HepG2 (cell line): Measurements from ENCODE around the gene TIA1. TPM values are rescaled to one million over a fixed set of nuclear protein-coding genes. Genes with fewer than 3 reads are reported as not detected.

Source experiments
- BRD4 ChIP-seq: sonication (generic); formaldehyde crosslinking; IDR thresholded peaks from 2 replicates; pipeline ENCODE4 v1.4.0; 2020; ENCODE audit warnings: missing genetic modification reagents
- HNRNPLL ChIP-seq: fragments of 200-400 bp; formaldehyde crosslinking; IDR thresholded peaks from 2 replicates; pipeline ENCODE4 v1.6.1; 2017; ENCODE audit warnings: mild to moderate bottlenecking, low read depth, low read length; ENCODE audit not compliant: poor library complexity, severe bottlenecking
- KAT2B ChIP-seq: fragments of 150-350 bp; IDR thresholded peaks from 2 replicates; pipeline ENCODE4 v1.6.1; 2014; ENCODE audit warnings: low read depth, low read length, borderline replicate concordance
- MAFF ChIP-seq: IDR thresholded peaks from 2 replicates; pipeline ENCODE4 v1.6.1; 2011; ENCODE audit warnings: low read depth, low read length, improper control_type of control experiment
- MNT ChIP-seq: fragments of 450-650 bp; IDR thresholded peaks from 2 replicates; pipeline ENCODE4 v1.6.1; 2016
- MTA3 ChIP-seq: sonication (generic); formaldehyde crosslinking; IDR thresholded peaks from 2 replicates; pipeline ENCODE4 v1.4.0; 2020; ENCODE audit warnings: missing genetic modification reagents
- NPAS2 ChIP-seq: sonication (generic); formaldehyde crosslinking; IDR thresholded peaks from 2 replicates; pipeline ENCODE4 v1.8.0; 2022; ENCODE audit warnings: mild to moderate bottlenecking, missing genetic modification reagents, borderline replicate concordance
- NR2F6 ChIP-seq, 2 experiments: IDR thresholded peaks; 2 replicates each; pipeline ENCODE4 v1.6.1; 2016; ENCODE audit warnings: antibody characterized with exemption in 1 of 2, mild to moderate bottlenecking in 1 of 2
- POGZ ChIP-seq: sonication (generic); formaldehyde crosslinking; IDR thresholded peaks from 2 replicates; pipeline ENCODE4 v1.4.0; 2020; ENCODE audit warnings: mild to moderate bottlenecking, missing genetic modification reagents
- RNF219 ChIP-seq: sonication (generic); formaldehyde crosslinking; IDR thresholded peaks from 2 replicates; pipeline ENCODE4 v1.5.0; 2020; ENCODE audit warnings: mild to moderate bottlenecking, missing genetic modification reagents
- SCMH1 ChIP-seq: sonication (generic); formaldehyde crosslinking; IDR thresholded peaks from 2 replicates; pipeline ENCODE4 v1.9.0; 2021; ENCODE audit warnings: missing genetic modification reagents, mild to moderate bottlenecking, borderline replicate concordance
- SMYD3 ChIP-seq: sonication (generic); formaldehyde crosslinking; IDR thresholded peaks from 2 replicates; pipeline ENCODE4 v1.8.1; 2023; ENCODE audit warnings: mild to moderate bottlenecking, missing genetic modification reagents
- SNAI1 ChIP-seq: sonication (generic); formaldehyde crosslinking; IDR thresholded peaks from 2 replicates; pipeline ENCODE4 v1.5.0; 2020; ENCODE audit warnings: mild to moderate bottlenecking, missing genetic modification reagents, borderline replicate concordance
- TIGD3 ChIP-seq: sonication (generic); formaldehyde crosslinking; IDR thresholded peaks from 2 replicates; pipeline ENCODE4 v1.5.1; 2020; ENCODE audit warnings: mild to moderate bottlenecking, missing genetic modification reagents, borderline replicate concordance
- YEATS2 ChIP-seq: sonication (generic); formaldehyde crosslinking; IDR thresholded peaks from 2 replicates; pipeline ENCODE4 v1.4.0; 2020; ENCODE audit warnings: missing genetic modification reagents, borderline replicate concordance
- YY1 ChIP-seq: IDR thresholded peaks from 2 replicates; pipeline ENCODE4 v1.6.1; 2011; ENCODE audit warnings: low read length, low read depth, moderate library complexity, mild to moderate bottlenecking; ENCODE audit not compliant: insufficient read depth, insufficient replicate concordance
- ZKSCAN5 ChIP-seq: sonication (generic); formaldehyde crosslinking; IDR thresholded peaks from 2 replicates; pipeline ENCODE4 v1.5.1; 2020; ENCODE audit warnings: mild to moderate bottlenecking, missing genetic modification reagents
- ZMYM4 ChIP-seq: sonication (generic); formaldehyde crosslinking; IDR thresholded peaks from 2 replicates; pipeline ENCODE4 v1.8.1; 2023; ENCODE audit warnings: mild to moderate bottlenecking, missing genetic modification reagents
- ZNF34 ChIP-seq: sonication (generic); formaldehyde crosslinking; IDR thresholded peaks from 2 replicates; pipeline ENCODE4 v1.4.0; 2020; ENCODE audit warnings: mild to moderate bottlenecking, missing genetic modification reagents, borderline replicate concordance
- ZNF451 ChIP-seq: sonication (generic); formaldehyde crosslinking; IDR thresholded peaks from 2 replicates; pipeline ENCODE4 v1.5.0; 2020; ENCODE audit warnings: mild to moderate bottlenecking, missing genetic modification reagents
- ZNF691 ChIP-seq: sonication (generic); formaldehyde crosslinking; IDR thresholded peaks from 2 replicates; pipeline ENCODE4 v1.4.0; 2020; ENCODE audit warnings: missing genetic modification reagents, low read depth, mild to moderate bottlenecking, borderline replicate concordance
- polyA plus RNA-seq, 8 experiments: library from polyadenylated mRNA; depleted of rRNA in 3 of 8; stranded (reverse) in 7 of 8; unstranded in 1 of 8; fragments of >200 nt; fragmentation: Illumina TruSeq in 4 of 8; extraction: Trizol in 4 of 8; gene quantifications; 2 replicates each; pipeline versions ENCODE4 v1.2.1 to v1.2.3, GENCODE V29; 2011 to 2016; ENCODE audit warnings: low read depth in 4 of 8, missing spikeins in 1 of 8, mixed read lengths in 1 of 8; ENCODE audit not compliant: insufficient read depth in 1 of 8
- total RNA-seq, 5 experiments: library from RNA; depleted of rRNA; stranded (reverse); fragments of >200 nt; fragmentation: Illumina TruSeq; extraction: Trizol; gene quantifications; 2 replicates each; pipeline ENCODE4 v1.2.3, GENCODE V29; 2016; ENCODE audit warnings: low read depth in 1 of 5

TIA1 gene
- total and polyA plus RNA-seq, 2 of the 13 experiments (the other 11 are each of a cell fraction or from before 2014, with no cell fraction given), result 209 to 319 TPM

GRCh38 chr2:70248181-70248847, at the start of gene TIA1 (continued):
- peak; percentile 97 for TF ChIP-seq BRD4 (CRISPR knock-in tag)
- peak; percentile 81 for TF ChIP-seq YEATS2 (CRISPR knock-in tag)
- TF ChIP-seq ZNF691, result peak; percentile 75; the same call in 1 of the 2 replicates
- peak; percentile 45; the same call in 1 of the 2 replicates for TF ChIP-seq ZNF34 (CRISPR knock-in tag)
- TF ChIP-seq SMYD3 (CRISPR knock-in tag), result peak; percentile 21; the same call in 1 of the 2 replicates
- no peak for TF ChIP-seq TIGD3 (CRISPR knock-in tag)
- TF ChIP-seq ZNF451 (CRISPR knock-in tag), result no peak; the same call in none of the 2 replicates
- no peak for TF ChIP-seq NPAS2 (CRISPR knock-in tag)
- TF ChIP-seq POGZ (CRISPR knock-in tag), result 0 out of 2 replicates have a peak, but pooled peaks have one; percentile 41
- TF ChIP-seq MNT, result no peak
- peak; percentile 92 for TF ChIP-seq HNRNPLL
- peak; percentile 97 for TF ChIP-seq YY1
- TF ChIP-seq ZKSCAN5 (CRISPR knock-in tag), result no peak
- no peak for TF ChIP-seq KAT2B
- no peak for TF ChIP-seq MAFF
- peak; percentile 73 for TF ChIP-seq ZMYM4 (CRISPR knock-in tag)
- 0 out of 2 replicates have a peak, but pooled peaks have one; percentile 20 for TF ChIP-seq MTA3 (CRISPR knock-in tag)
- no peak; the same call in none of the 2 replicates for TF ChIP-seq SNAI1 (CRISPR knock-in tag)
- peak; percentile 78 for TF ChIP-seq NR2F6 (IDR thresholded peaks at IDR 0.05)
- TF ChIP-seq NR2F6 (CRISPR knock-in tag; IDR thresholded peaks at IDR 0.05), result no peak; the same call in 1 of the 2 replicates
- no peak for TF ChIP-seq SCMH1 (CRISPR knock-in tag)
- no peak for TF ChIP-seq RNF219 (CRISPR knock-in tag)
